GM21526 (cell line): Measurements from ENCODE around the gene AAMDC.

ENCODE experiments used
- ATAC-seq: cut with Tn5 transposase; IDR thresholded peaks from one replicate; pipeline ENCODE4 v1.9.1; 2021; ENCODE audit warnings: moderate library complexity; ENCODE audit not compliant: unreplicated experiment, low FRiP score

Gene AAMDC

DNA sequence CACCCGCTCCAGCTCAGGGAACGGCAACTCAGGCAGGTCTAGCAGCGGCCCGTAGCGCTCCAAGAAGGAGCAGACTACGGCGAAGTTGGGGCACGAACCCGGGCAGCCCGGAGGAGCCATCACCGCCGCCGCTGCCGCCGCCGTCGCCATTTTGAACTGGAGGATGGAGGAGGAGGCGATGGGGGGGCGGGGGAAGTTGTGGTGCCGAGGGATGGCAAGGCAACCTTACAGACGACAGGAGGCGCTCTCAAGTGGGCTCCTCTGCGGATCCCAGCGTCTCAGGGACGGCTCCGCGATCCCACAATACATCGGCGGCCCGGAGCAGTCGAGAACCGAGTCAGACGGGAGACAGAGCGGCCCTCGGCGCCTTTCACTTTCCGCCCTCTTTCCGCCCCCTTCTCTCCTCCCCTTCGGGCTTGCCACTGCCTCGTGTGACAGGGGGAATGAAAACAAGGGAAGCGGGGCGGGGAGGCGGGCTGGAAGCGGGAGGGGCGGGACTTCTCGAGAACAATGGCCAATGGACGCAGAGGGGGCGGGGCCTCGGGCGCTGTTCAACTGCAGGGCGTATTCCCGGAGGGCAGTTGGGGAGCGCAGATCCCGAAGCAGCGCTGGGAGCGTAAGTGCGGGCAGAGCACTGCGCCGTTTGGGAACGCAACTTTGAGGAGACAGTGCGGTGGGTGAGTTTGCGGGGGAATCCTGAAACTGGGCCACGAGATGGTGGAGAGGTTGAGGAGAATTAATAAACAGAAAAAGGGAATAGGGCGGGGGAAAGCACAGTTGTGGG, at the start of gene AAMDC, which contains the start of gene RSF1:
Gene AAMDC (plus strand): TSS at position 580 of the 784 bp plus-strand sequence. CDS start 21,353 bp downstream, outside the sequence.
Gene RSF1 (minus strand): TSS at position 158 of the 784 bp plus-strand sequence. CDS start 8 bp downstream, at position 150.
- peak; percentile 83 for ATAC-seq

- ATAC-seq: no peak
These were observed 45.0 kb upstream of the AAMDC start for GRCh38 chr11:77775936-77776335.

DNA sequence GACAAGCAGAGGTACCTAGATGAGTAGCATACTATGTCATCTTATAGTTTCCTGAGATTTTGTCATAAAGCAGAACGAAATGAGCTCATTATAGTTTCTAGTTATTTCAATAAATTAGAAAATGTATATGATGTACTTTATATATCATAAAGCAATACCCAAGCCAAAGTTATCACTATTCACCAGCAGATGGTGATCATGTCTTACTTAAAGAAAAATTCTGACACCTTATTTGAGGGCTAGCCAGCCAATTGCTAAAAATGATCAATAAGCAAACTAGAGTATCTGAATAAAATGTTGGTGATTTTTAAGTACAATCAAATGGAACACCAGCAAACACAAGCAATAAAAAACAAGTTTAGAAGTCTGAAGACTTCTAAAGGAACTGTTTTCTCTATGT, 44.5 kb upstream of the AAMDC start:
- ATAC-seq: no peak

- ATAC-seq: no peak
These were observed 42.8 kb upstream of the AAMDC start for GRCh38 chr11:77778118-77778517.

GRCh38 chr11:77778549-77778948, 42.4 kb upstream of the AAMDC start:
- ATAC-seq: no peak

- ATAC-seq: no peak
These were observed 41.0 kb upstream of the AAMDC start for GRCh38 chr11:77779935-77780334.

GRCh38 chr11:77783025-77783424, 37.9 kb upstream of the AAMDC start:
- ATAC-seq: no peak

GRCh38 chr11:77784572-77784971, 36.4 kb upstream of the AAMDC start:
- ATAC-seq: no peak

- no peak for ATAC-seq
These were observed 31.7 kb upstream of the AAMDC start for GRCh38 chr11:77789061-77789730.

- ATAC-seq: no peak
These were observed 31.0 kb upstream of the AAMDC start for GRCh38 chr11:77789731-77790476.

DNA sequence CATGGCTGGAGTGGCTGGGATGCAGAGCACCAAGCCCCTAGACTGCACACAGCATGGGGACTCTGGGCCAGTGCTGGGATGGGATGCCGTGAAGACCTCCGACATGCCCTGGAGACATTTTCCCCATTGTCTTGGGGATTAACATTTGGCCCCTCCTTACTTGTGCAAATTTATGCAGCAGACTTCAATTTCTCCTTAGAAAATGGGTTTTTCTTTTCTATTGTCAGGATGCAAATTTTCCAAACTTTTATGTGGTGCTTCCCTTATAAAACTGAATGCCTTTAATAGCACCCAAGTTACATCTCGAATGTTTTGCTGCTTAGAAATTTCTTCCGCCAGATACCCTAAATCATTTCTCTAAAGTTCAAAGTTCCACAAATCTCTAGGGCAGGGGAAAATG, 29.6 kb upstream of the AAMDC start:
- no peak for ATAC-seq

- ATAC-seq: no peak
These were observed 27.0 kb upstream of the AAMDC start for GRCh38 chr11:77793972-77794371.

- ATAC-seq: no peak
These were observed 21.6 kb upstream of the AAMDC start for GRCh38 chr11:77799338-77799737.

- ATAC-seq: no peak
These were observed 20.5 kb upstream of the AAMDC start for GRCh38 chr11:77800449-77800848.

GRCh38 chr11:77801477-77801876, 19.5 kb upstream of the AAMDC start:
- no peak for ATAC-seq

DNA sequence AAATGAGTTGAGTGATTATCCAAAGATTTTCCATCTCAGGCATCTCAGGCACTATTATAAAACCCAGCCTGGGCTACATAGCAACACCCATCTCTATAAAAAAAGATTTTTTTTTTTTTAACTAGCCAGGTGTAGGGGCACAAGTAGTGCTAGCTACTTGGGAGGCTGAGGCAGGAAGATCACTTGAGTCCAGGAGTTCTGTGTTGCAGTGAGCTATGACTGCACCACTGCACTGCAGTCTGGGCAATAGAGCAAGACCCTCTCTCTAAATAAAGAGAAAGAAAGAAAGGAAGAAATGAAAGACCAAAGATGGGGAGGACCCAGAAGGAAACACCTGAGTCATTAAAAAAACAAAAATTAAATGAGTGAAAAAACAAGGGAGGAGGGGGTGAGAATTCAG, 14.5 kb upstream of the AAMDC start:
- no peak for ATAC-seq

DNA sequence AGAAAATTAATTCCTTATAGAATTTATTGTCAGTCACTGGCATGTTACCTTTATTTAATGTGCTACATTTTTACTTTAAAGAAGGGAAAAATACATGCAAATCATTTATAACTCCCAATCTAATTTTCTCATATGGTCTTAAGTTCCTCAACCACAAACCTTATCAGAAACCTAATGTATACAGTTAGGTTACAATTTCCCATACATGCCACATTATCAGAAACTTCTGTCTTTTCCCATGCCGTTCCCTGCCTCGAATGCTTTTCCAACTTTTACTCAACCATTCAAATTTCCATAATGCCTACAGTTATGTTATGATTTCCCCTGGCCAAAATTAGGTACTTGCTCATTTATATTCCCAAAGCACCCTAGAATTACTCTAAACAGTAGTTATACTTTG, 14.0 kb upstream of the AAMDC start:
- no peak for ATAC-seq

DNA sequence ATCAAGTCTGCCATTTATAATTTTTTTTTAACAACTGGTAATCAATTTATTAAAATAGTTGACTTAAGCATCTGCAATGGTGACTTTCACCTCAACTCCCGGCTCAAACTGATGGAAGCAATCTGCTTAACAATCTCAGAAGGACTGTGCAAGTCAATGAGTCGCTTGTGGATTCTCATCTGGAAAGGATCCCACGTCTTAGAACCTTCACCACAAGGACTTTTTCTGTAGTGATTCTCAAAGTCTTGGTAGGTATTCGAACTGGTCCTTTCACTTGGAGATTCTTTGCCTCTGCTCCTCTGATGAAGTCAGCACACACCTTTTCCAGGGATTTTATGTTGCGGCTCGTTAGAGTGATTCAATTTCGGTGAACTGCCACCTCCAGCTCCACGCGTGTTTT, 7.7 kb upstream of the AAMDC start:
- no peak for ATAC-seq

DNA sequence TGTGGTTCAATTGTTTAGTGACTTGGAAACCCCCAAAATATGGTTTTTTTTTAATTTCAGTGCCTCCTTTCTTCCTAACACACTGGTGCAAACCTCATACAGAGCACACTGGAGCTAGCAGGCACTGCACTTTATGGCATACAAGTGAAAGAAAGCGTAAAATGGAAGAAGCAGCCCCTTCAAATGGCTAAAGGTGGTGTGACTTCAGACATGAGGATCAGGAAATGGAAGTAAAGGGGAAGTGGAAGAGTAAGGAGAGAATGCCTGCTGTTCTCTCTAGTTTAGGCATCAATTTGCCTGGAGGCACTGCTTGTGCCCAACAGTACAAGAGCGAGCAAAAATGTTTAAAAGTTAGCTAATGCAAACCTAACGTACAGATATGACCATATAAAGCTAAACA, 6.1 kb upstream of the AAMDC start:
- ATAC-seq: no peak

DNA sequence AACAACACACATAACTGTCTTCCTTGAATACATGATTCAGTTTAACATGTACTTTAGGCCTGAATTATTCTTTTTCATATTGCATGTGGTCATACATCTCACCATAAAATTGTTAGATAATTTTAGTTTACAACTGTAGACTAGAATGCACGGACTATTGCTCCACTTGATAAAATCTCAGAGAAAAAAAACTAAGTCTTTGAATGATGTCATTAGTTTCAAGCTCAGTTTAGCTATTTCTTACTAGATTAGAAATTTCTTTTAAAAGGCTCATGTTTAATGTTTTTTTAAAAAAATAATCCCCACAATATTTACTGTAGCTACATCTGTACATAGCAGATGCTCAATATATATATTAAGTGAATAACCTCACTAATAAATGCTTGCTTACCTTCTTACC, 5.5 kb upstream of the AAMDC start:
- ATAC-seq: no peak

DNA sequence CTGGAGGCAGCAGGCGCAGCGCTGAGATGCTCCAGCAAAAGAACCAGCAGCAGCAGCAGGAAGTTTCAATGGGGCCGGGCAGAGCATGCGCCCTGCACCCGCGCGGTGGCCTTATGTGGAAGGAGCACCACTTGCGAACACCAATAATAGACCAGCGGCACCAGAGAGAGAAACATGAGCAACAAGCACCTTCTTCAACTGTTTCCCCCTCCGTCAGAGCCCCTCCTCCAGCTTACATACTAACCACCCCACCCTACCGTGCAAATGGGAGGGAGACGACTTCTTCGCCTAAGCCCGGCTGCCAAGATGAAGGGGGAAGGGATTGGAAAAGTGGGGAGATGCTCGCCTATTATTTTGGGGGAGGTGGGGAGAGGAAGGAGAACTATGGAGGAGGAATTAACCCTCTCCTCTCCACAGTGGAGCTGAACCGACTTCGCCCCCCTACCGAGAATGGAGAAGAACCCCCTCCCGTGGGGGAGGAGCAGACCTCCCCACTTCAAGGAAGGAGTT, 1.5 kb upstream of the AAMDC start:
- peak; percentile 59 for ATAC-seq
